HG03439 (cell line): Measurements from ENCODE around the gene CSAD.
A peak's percentile ranks its signal among the peaks of the same experiment; 100 is the strongest.

Experiments
- ATAC-seq: cut with Tn5 transposase; IDR thresholded peaks from one replicate; pipeline ENCODE4 v1.9.1; 2021; ENCODE audit warnings: mild to moderate bottlenecking, moderate library complexity; ENCODE audit not compliant: unreplicated experiment

Gene CSAD

GRCh38 chr12:53200107-53200457 lies 19.4 kb upstream of the CSAD start:
- peak; percentile 8 for ATAC-seq

GRCh38 chr12:53199700-53200099 lies 19.0 kb upstream of the CSAD start:
- no peak for ATAC-seq

GRCh38 chr12:53198486-53199110 lies 17.9 kb upstream of the CSAD start:
- no peak for ATAC-seq

- ATAC-seq = no peak
Observed at GRCh38 chr12:53197011-53197640, 16.4 kb upstream of the CSAD start.

GRCh38 chr12:53196486-53196885 lies 15.8 kb upstream of the CSAD start:
- no peak for ATAC-seq

- no peak for ATAC-seq
Observed at GRCh38 chr12:53195516-53196420, 15.0 kb upstream of the CSAD start.

- ATAC-seq = no peak
Observed at GRCh38 chr12:53194973-53195372, 14.2 kb upstream of the CSAD start.

- ATAC-seq = no peak
Observed at GRCh38 chr12:53193985-53194716, 13.4 kb upstream of the CSAD start.

GRCh38 chr12:53193040-53193439 lies 12.3 kb upstream of the CSAD start:
- no peak for ATAC-seq

GRCh38 chr12:53192531-53193021 lies 11.9 kb upstream of the CSAD start:
- no peak for ATAC-seq

GRCh38 chr12:53191885-53192530 lies 11.3 kb upstream of the CSAD start:
- no peak for ATAC-seq

GRCh38 chr12:53191096-53191884 lies 10.6 kb upstream of the CSAD start:
- ATAC-seq = no peak

GRCh38 chr12:53190108-53190729 lies 9.5 kb upstream of the CSAD start:
- no peak for ATAC-seq

- no peak for ATAC-seq
Observed at GRCh38 chr12:53187145-53187899, 6.6 kb upstream of the CSAD start.

GRCh38 chr12:53186745-53187144 lies 6.0 kb upstream of the CSAD start:
- ATAC-seq = no peak

GRCh38 chr12:53185582-53186153 lies 4.9 kb upstream of the CSAD start:
- ATAC-seq = no peak

- ATAC-seq = no peak
Observed at GRCh38 chr12:53184828-53185227, 4.1 kb upstream of the CSAD start.

GRCh38 chr12:53182903-53183302 lies 2.2 kb upstream of the CSAD start:
- no peak for ATAC-seq
